OCI-LY1 (cell line): ENCODE measurements around the gene PHLDB2.

Experiments
- H2AFZ ChIP-seq: fragments of 200-600 bp; sonication (generic), shearing (Covaris generic); 2 replicates; pipeline ENCODE4 v1.6.0; 2014; ENCODE audit warnings: antibody characterized with exemption, mild to moderate bottlenecking, low read length
- H3F3A ChIP-seq: fragments of 200-600 bp; sonication (generic), shearing (Covaris generic); 2 replicates; pipeline ENCODE4 v1.6.0; 2014; ENCODE audit warnings: mild to moderate bottlenecking, antibody characterized with exemption, low read length, moderate library complexity; ENCODE audit not compliant: insufficient read depth
- H3K27ac ChIP-seq: fragments of 200-600 bp; sonication (generic); 2 replicates; pipeline ENCODE4 v1.5.1; 2014; ENCODE audit warnings: low read length, mixed run types, mild to moderate bottlenecking, low read depth; ENCODE audit not compliant: poor library complexity, severe bottlenecking
- H3K27me3 ChIP-seq: fragments of 200-600 bp; sonication (generic); 2 replicates; pipeline ENCODE4 v1.6.0; 2014; ENCODE audit warnings: antibody characterized with exemption, mild to moderate bottlenecking, low read length, moderate library complexity; ENCODE audit not compliant: insufficient read depth
- H3K36me3 ChIP-seq: fragments of 200-600 bp; sonication (generic); 2 replicates; pipeline ENCODE4 v1.6.1; 2014; ENCODE audit warnings: mild to moderate bottlenecking, antibody characterized with exemption, low read length, moderate library complexity, mixed read lengths; ENCODE audit not compliant: insufficient read depth
- H3K4me1 ChIP-seq: fragments of 200-600 bp; sonication (generic); 2 replicates; pipeline ENCODE4 v1.5.1; 2014; ENCODE audit warnings: mild to moderate bottlenecking, low read length, moderate library complexity; ENCODE audit not compliant: insufficient read depth, severe bottlenecking
- H3K4me2 ChIP-seq: fragments of 200-600 bp; sonication (generic), shearing (Covaris generic); 2 replicates; pipeline ENCODE4 v1.6.1; 2014; ENCODE audit warnings: low read length
- H3K4me3 ChIP-seq: fragments of 200-600 bp; sonication (generic); 2 replicates; pipeline ENCODE4 v1.5.1; 2014; ENCODE audit warnings: low read length, low read depth, mild to moderate bottlenecking, mixed read lengths; ENCODE audit not compliant: poor library complexity, severe bottlenecking
- H3K79me2 ChIP-seq: fragments of 200-600 bp; shearing (Covaris generic); 2 replicates; pipeline ENCODE4 v1.6.1; 2016; ENCODE audit warnings: mixed run types, low read length, mixed read lengths; ENCODE audit not compliant: insufficient read depth
- H3K9ac ChIP-seq: fragments of 200-600 bp; sonication (generic), shearing (Covaris generic); 2 replicates; pipeline ENCODE4 v1.6.1; 2014; ENCODE audit warnings: mild to moderate bottlenecking, low read length, mixed read lengths
- H3K9me2 ChIP-seq: fragments of 200-600 bp; sonication (generic), shearing (Covaris generic); 2 replicates; pipeline ENCODE4 v1.6.1; 2014; ENCODE audit warnings: low read depth, mild to moderate bottlenecking, low read length, mixed read lengths
- H3K9me3 ChIP-seq: fragments of 200-600 bp; shearing (Covaris generic); 2 replicates; pipeline ENCODE4 v1.6.1; 2014; ENCODE audit warnings: low read length, mixed read lengths
- H4K20me1 ChIP-seq: fragments of 200-600 bp; sonication (generic), shearing (Covaris generic); 2 replicates; pipeline ENCODE4 v1.6.0; 2016; ENCODE audit warnings: mild to moderate bottlenecking, low read length; ENCODE audit not compliant: insufficient read depth
- CTCF ChIP-seq: fragments of 200-600 bp; sonication (generic), shearing (Covaris generic); IDR thresholded peaks from 2 replicates; pipeline ENCODE4 v1.5.1; 2017; ENCODE audit warnings: mild to moderate bottlenecking, antibody characterized with exemption, low read length, moderate library complexity, mixed read lengths
- EZH2 ChIP-seq: fragments of 200-600 bp; sonication (generic), shearing (Covaris generic); IDR thresholded peaks from 2 replicates; pipeline ENCODE4 v1.8.0; 2017; ENCODE audit warnings: borderline replicate concordance, mixed run types, mild to moderate bottlenecking, antibody characterized with exemption, low read length, moderate library complexity, mixed read lengths

Gene PHLDB2

GRCh38 chr3:111902534-111902933 is 43.5 kb downstream of the PHLDB2 start:
- Histone ChIP-seq H3K9ac (no peak overlapping the region), H3K4me1 (no peaks in the 10 kb centered on the region), H3K9me3 (no peaks in the 10 kb centered on the region), H3F3A (no peaks in the 10 kb centered on the region), H3K9me2 (no peaks in the 10 kb centered on the region), H3K4me2 (no peak overlapping the region), H3K4me3 (no peak overlapping the region), H3K27ac (no peak overlapping the region), H4K20me1 (no peaks in the 10 kb centered on the region), H3K79me2 (no peaks in the 10 kb centered on the region), H3K36me3 (no peaks in the 10 kb centered on the region), H3K27me3 (no peaks in the 10 kb centered on the region), H2AFZ (no peak overlapping the region)
- TF ChIP-seq CTCF, result no peak
- TF ChIP-seq EZH2, result no peak

GRCh38 chr3:111903067-111903511 is 44.0 kb downstream of the PHLDB2 start:
- Histone ChIP-seq H3K27ac (no peak overlapping the region), H3K4me3 (no peak overlapping the region), H3F3A (no peaks in the 10 kb centered on the region), H3K4me1 (no peaks in the 10 kb centered on the region), H4K20me1 (no peaks in the 10 kb centered on the region), H3K9me2 (no peaks in the 10 kb centered on the region), H3K79me2 (no peaks in the 10 kb centered on the region), H3K4me2 (no peak overlapping the region), H2AFZ (no peak overlapping the region), H3K27me3 (no peaks in the 10 kb centered on the region), H3K36me3 (no peaks in the 10 kb centered on the region), H3K9me3 (no peaks in the 10 kb centered on the region), H3K9ac (no peak overlapping the region)
- TF ChIP-seq EZH2, result no peak
- no peak for TF ChIP-seq CTCF

GRCh38 chr3:111904376-111905241 is 45.5 kb downstream of the PHLDB2 start:
- H3K27ac ChIP-seq, result no peak overlapping the region
- no peaks in the 10 kb centered on the region for H3K9me3 ChIP-seq
- no peaks in the 10 kb centered on the region for H3F3A ChIP-seq
- H4K20me1 ChIP-seq, result no peaks in the 10 kb centered on the region
- no peaks in the 10 kb centered on the region for H3K4me1 ChIP-seq
- H3K27me3 ChIP-seq, result no peaks in the 10 kb centered on the region
- H3K9ac ChIP-seq, result no peak overlapping the region
- no peak for TF ChIP-seq CTCF
- TF ChIP-seq EZH2, result no peak
- H3K36me3 ChIP-seq, result no peaks in the 10 kb centered on the region
- H3K4me3 ChIP-seq, result no peak overlapping the region
- H3K9me2 ChIP-seq, result no peaks in the 10 kb centered on the region
- H3K4me2 ChIP-seq, result no peak overlapping the region
- no peak overlapping the region for H2AFZ ChIP-seq
- no peaks in the 10 kb centered on the region for H3K79me2 ChIP-seq
